ENCODE results near the gene EFNB2. TPM values are rescaled to one million over a fixed set of nuclear protein-coding genes. Genes with fewer than 3 reads are reported as not detected.

Gene EFNB2
- total RNA-seq, 2 experiments from 2014 or later, result 0.11 to 0.20 TPM

GRCh38 chr13:106530171-106530851 lies 5.2 kb downstream of the EFNB2 start:
- ChIA-PET CTCF (interaction anchor here (1.1 kb wide), 1 partner anchor 1120 kb away, joined by 3 read pairs; no protein-coding TSS in a partner anchor), POLR2A (no interaction called here)
- Mint-ChIP-seq H3K4me3 (no peak overlapping the region), H3K9me3 (no peaks in the 10 kb centered on the region), H3K27ac (no peak overlapping the region), H3K4me1 (ENCODE audit: low read depth) (peaks cover 10% of the 10 kb centered on the region), H3K27me3 (peaks cover 54% of the 10 kb centered on the region), H3K36me3 (ENCODE audit: low read depth) (no peaks in the 10 kb centered on the region)
- no peak for TF ChIP-seq CTCF (IDR thresholded peaks at IDR 0.05)
- DNase-seq (no peak), ATAC-seq (no peak)
- intact Hi-C loops (cut with micrococcal nuclease), result loop anchor here (5.0 kb wide), 1 partner anchor 448 kb away; no protein-coding TSS in a partner anchor

- POLR2A ChIA-PET, result no interaction called here
- H3K27ac Mint-ChIP-seq, result no peak overlapping the region
- ATAC-seq, result no peak
- no peaks in the 10 kb centered on the region for H3K9me3 Mint-ChIP-seq
- CTCF ChIA-PET, result interaction anchor here (1.1 kb wide), 1 partner anchor 1119 kb away, joined by 3 read pairs; no protein-coding TSS in a partner anchor
- intact Hi-C loops (cut with micrococcal nuclease), result loop anchor here (5.0 kb wide), 1 partner anchor 447 kb away; no protein-coding TSS in a partner anchor
- no peaks in the 10 kb centered on the region for H3K36me3 Mint-ChIP-seq (ENCODE audit: low read depth)
- DNase-seq, result no peak
- peaks cover 10% of the 10 kb centered on the region for H3K4me1 Mint-ChIP-seq (ENCODE audit: low read depth)
- H3K4me3 Mint-ChIP-seq, result no peak overlapping the region
- H3K27me3 Mint-ChIP-seq, result peaks cover 53% of the 10 kb centered on the region
- no peak for TF ChIP-seq CTCF (IDR thresholded peaks at IDR 0.05)
Observed at GRCh38 chr13:106529415-106530170, 5.9 kb downstream of the EFNB2 start.

GRCh38 chr13:106528718-106529414 lies 6.6 kb downstream of the EFNB2 start:
- Mint-ChIP-seq H3K27me3 (peaks cover 51% of the 10 kb centered on the region), H3K36me3 (ENCODE audit: low read depth) (no peaks in the 10 kb centered on the region), H3K27ac (no peak overlapping the region), H3K4me1 (ENCODE audit: low read depth) (peaks cover 8% of the 10 kb centered on the region), H3K4me3 (no peak overlapping the region), H3K9me3 (no peaks in the 10 kb centered on the region)
- ChIA-PET CTCF (no interaction called here), POLR2A (no interaction called here)
- no peak for TF ChIP-seq CTCF (IDR thresholded peaks at IDR 0.05)
- intact Hi-C loops (cut with micrococcal nuclease), result no loop called here
- ATAC-seq, result no peak
- DNase-seq, result no peak

DNA sequence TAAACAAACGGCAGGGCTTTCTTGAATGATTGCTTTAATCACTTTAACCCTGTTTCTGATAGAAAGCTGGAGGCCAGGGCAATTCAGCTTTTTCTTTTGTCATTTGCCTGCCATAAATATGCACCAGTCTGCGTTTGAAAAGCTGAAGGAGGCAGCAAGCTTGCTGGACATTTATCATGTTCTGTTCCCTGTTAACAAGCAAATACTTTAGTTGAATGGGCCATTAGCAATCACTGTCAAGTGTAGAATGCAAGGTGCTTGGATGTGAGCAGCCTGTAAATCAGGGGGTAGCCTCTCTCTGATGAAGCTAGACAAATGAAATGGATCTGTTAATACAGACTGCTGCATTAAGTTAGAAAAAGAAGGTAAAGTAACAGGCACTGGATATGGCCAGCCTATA lies 7.6 kb downstream of the EFNB2 start:
- ChIA-PET POLR2A (no interaction called here), CTCF (interaction anchor here (0.8 to 0.9 kb wide), 2 partner anchors 9 to 41 kb away, joined by 3 to 4 read pairs; no protein-coding TSS in a partner anchor)
- no peak for TF ChIP-seq CTCF (IDR thresholded peaks at IDR 0.05)
- DNase-seq (no peak), ATAC-seq (no peak)
- Mint-ChIP-seq H3K27me3 (peaks cover 52% of the 10 kb centered on the region), H3K9me3 (no peaks in the 10 kb centered on the region), H3K4me1 (ENCODE audit: low read depth) (peaks cover 2% of the 10 kb centered on the region), H3K4me3 (no peak overlapping the region), H3K36me3 (ENCODE audit: low read depth) (no peaks in the 10 kb centered on the region), H3K27ac (no peak overlapping the region)
- intact Hi-C loops (cut with micrococcal nuclease), result no loop called here

All from activated CD8-positive, alpha-beta T cell treated with anti-CD3 and anti-CD28 coated beads for 36 hours (primary cell).